H1 (cell line): ENCODE measurements around the gene NRXN2. TPM values are rescaled to one million over a fixed set of nuclear protein-coding genes. Genes with fewer than 3 reads are reported as not detected.

Experiments used
- CTCF ChIA-PET: fragments of 300-600 bp; sonication (Branson Sonifier 250); formaldehyde crosslinking; loops from one replicate; lab custom pipeline; 2021; ENCODE audit not compliant: partially characterized antibody; lab: Charles Lee
- POLR2A ChIA-PET: fragments of 300-600 bp; sonication (Branson Sonifier 250); formaldehyde crosslinking; loops from one replicate; lab custom pipeline; 2021; ENCODE audit warnings: inconsistent platforms; ENCODE audit not compliant: partially characterized antibody; lab: Charles Lee
- DNase-seq, 2 experiments: peaks; one replicate each; pipeline versions ENCODE4 v3.0.0 to v3.0.0-alpha.2; 2010 to 2022; ENCODE audit warnings: low spot score in 2 of 2, low read depth in 1 of 2, mixed read lengths in 1 of 2
- FAIRE-seq: peaks from 2 replicates; lab custom pipeline; 2011; peaks lifted over from hg19 to GRCh38; lab: Jason Lieb, UNC
- H2AFZ ChIP-seq: 2 replicates; pipeline ENCODE4 v1.8.1; 2012; ENCODE audit warnings: low read length, inconsistent platforms
- H2AK5ac ChIP-seq: 2 replicates; pipeline ENCODE4 v1.6.1; 2013; ENCODE audit warnings: low read depth, low read length
- H2BK120ac ChIP-seq: replicated peaks from 2 replicates; pipeline ENCODE3; 2013; ENCODE audit warnings: low read depth, low read length, inconsistent platforms
- H2BK12ac ChIP-seq: 2 replicates; pipeline ENCODE4 v1.6.1; 2013; ENCODE audit warnings: low read depth, low read length
- H2BK15ac ChIP-seq: 2 replicates; pipeline ENCODE4 v1.6.1; 2013; ENCODE audit warnings: low read length
- H2BK20ac ChIP-seq: 2 replicates; pipeline ENCODE4 v1.6.1; 2013; ENCODE audit warnings: low read length
- H2BK5ac ChIP-seq: 2 replicates; pipeline ENCODE4 v1.6.1; 2013; ENCODE audit warnings: low read depth, low read length
- H3K14ac ChIP-seq: 2 replicates; pipeline ENCODE4 v1.6.1; 2013; ENCODE audit warnings: inconsistent platforms; ENCODE audit not compliant: insufficient read length
- H3K18ac ChIP-seq: 2 replicates; pipeline ENCODE4 v1.6.1; 2013; ENCODE audit warnings: low read length; ENCODE audit errors: extremely low read depth
- H3K23ac ChIP-seq: 2 replicates; pipeline ENCODE4 v1.6.1; 2013; ENCODE audit warnings: inconsistent platforms; ENCODE audit not compliant: insufficient read length
- H3K23me2 ChIP-seq: 2 replicates; pipeline ENCODE4 v1.6.1; 2013; ENCODE audit warnings: low read depth, low read length
- H3K27ac ChIP-seq: 2 replicates; pipeline ENCODE4 v1.6.1; 2011; ENCODE audit warnings: low read depth, low read length, inconsistent platforms
- H3K27me3 ChIP-seq, 4 experiments: replicated peaks in 1 of 4; 1 replicate in 1 of 4; 2 replicates in 3 of 4; pipeline versions ENCODE4 v1.6.1 to v1.8.1; 2011 to 2013; ENCODE audit warnings: low read length in 3 of 4, mild to moderate bottlenecking in 3 of 4, inconsistent platforms in 2 of 4, mixed read lengths in 2 of 4, moderate library complexity in 1 of 4; ENCODE audit not compliant: control insufficient read depth in 3 of 4, insufficient read depth in 3 of 4; ENCODE audit errors: extremely low read depth in 1 of 4
- H3K36me3 ChIP-seq, 4 experiments: 2 replicates each; pipeline versions ENCODE4 v1.6.1 to v1.8.1; 2011 to 2013; ENCODE audit warnings: mild to moderate bottlenecking in 4 of 4, low read length in 3 of 4, moderate library complexity in 2 of 4, control low read depth in 1 of 4, inconsistent platforms in 1 of 4; ENCODE audit not compliant: insufficient read depth in 4 of 4, control insufficient read depth in 2 of 4
- H3K4ac ChIP-seq: replicated peaks from 2 replicates; pipeline ENCODE3; 2013; ENCODE audit warnings: low read length, low read depth, mixed read lengths, inconsistent platforms; ENCODE audit not compliant: insufficient read length
- H3K4me1 ChIP-seq, 4 experiments: replicated peaks in 1 of 4; 1 replicate in 1 of 4; 2 replicates in 3 of 4; pipeline versions ENCODE4 v1.6.1 to v1.8.1; 2011 to 2013; ENCODE audit warnings: low read length in 3 of 4, inconsistent platforms in 2 of 4, mixed read lengths in 1 of 4; ENCODE audit not compliant: insufficient read depth in 4 of 4, control insufficient read depth in 3 of 4
- H3K4me2 ChIP-seq, 2 experiments: 2 replicates each; pipeline versions ENCODE4 v1.6.1 to v1.8.1; 2011 to 2013; ENCODE audit warnings: low read depth in 2 of 2, low read length in 2 of 2, control low read depth in 1 of 2, inconsistent platforms in 1 of 2, mild to moderate bottlenecking in 1 of 2; ENCODE audit not compliant: insufficient read depth in 1 of 2
- H3K4me3 ChIP-seq, 4 experiments: fragments of 200-600, 300-600 bp in 1 of 4; sonication (generic), shearing (Covaris generic), sonication (Bioruptor Twin) in 1 of 4; 2 replicates each; pipeline versions ENCODE4 v1.5.1 to v1.8.1; 2011 to 2016; ENCODE audit warnings: low read length in 4 of 4, low read depth in 3 of 4, control low read depth in 2 of 4, inconsistent platforms in 2 of 4, mild to moderate bottlenecking in 2 of 4, mixed read lengths in 1 of 4, moderate library complexity in 1 of 4; ENCODE audit not compliant: insufficient read depth in 2 of 4; ENCODE audit errors: extremely low read depth in 1 of 4
- H3K56ac ChIP-seq: replicated peaks from 2 replicates; pipeline ENCODE3; 2013; ENCODE audit warnings: low read depth, mild to moderate bottlenecking, mixed read lengths, low read length, inconsistent platforms; ENCODE audit not compliant: insufficient read length
- H3K79me1 ChIP-seq: 2 replicates; pipeline ENCODE4 v1.6.1; 2013; ENCODE audit warnings: low read depth, low read length, control low read depth
- H3K79me2 ChIP-seq, 2 experiments: 2 replicates each; pipeline versions ENCODE4 v1.6.1 to v1.8.1; 2012 to 2013; ENCODE audit warnings: low read length in 2 of 2, mild to moderate bottlenecking in 2 of 2, inconsistent platforms in 1 of 2; ENCODE audit not compliant: insufficient read depth in 2 of 2, control insufficient read depth in 1 of 2
- H3K9ac ChIP-seq, 4 experiments: replicated peaks in 1 of 4; 1 replicate in 1 of 4; 2 replicates in 3 of 4; pipeline versions ENCODE4 v1.6.1 to v1.8.1; 2011 to 2013; ENCODE audit warnings: low read depth in 3 of 4, low read length in 3 of 4, control low read depth in 2 of 4, mild to moderate bottlenecking in 2 of 4, moderate library complexity in 2 of 4, inconsistent platforms in 1 of 4; ENCODE audit errors: extremely low read depth in 1 of 4
- H3K9me3 ChIP-seq, 2 experiments: 2 replicates each; pipeline versions ENCODE4 v1.6.1 to v1.8.1; 2012 to 2013; ENCODE audit warnings: mild to moderate bottlenecking in 2 of 2, moderate library complexity in 2 of 2, control low read depth in 1 of 2, inconsistent platforms in 1 of 2, low read depth in 1 of 2, low read length in 1 of 2, mixed read lengths in 1 of 2; ENCODE audit not compliant: insufficient read depth in 2 of 2
- H4K20me1 ChIP-seq, 2 experiments: replicated peaks in 1 of 2; 2 replicates each; pipeline versions ENCODE3 to v1.8.1; 2011 to 2013; ENCODE audit warnings: inconsistent platforms in 2 of 2, low read length in 2 of 2, mild to moderate bottlenecking in 1 of 2; ENCODE audit not compliant: insufficient read depth in 2 of 2, control insufficient read depth in 1 of 2
- H4K5ac ChIP-seq: 2 replicates; pipeline ENCODE4 v1.6.1; 2013; ENCODE audit warnings: low read length, low read depth, mixed read lengths, inconsistent platforms; ENCODE audit not compliant: insufficient read length
- H4K8ac ChIP-seq: 2 replicates; pipeline ENCODE4 v1.8.0; 2013; ENCODE audit warnings: mild to moderate bottlenecking, moderate library complexity, low read length, inconsistent platforms; ENCODE audit not compliant: insufficient read depth; ENCODE audit errors: extremely low read depth
- H4K91ac ChIP-seq: replicated peaks from 2 replicates; pipeline ENCODE3; 2013; ENCODE audit warnings: low read length, mixed read lengths, inconsistent platforms; ENCODE audit not compliant: insufficient read length
- ATF2 ChIP-seq: IDR thresholded peaks from 2 replicates; pipeline ENCODE4 v1.6.1; 2012; ENCODE audit warnings: low read length, inconsistent platforms
- CHD2 ChIP-seq: IDR thresholded peaks from 2 replicates; pipeline ENCODE4 v1.6.1; 2012; ENCODE audit warnings: low read length, improper control_type of control experiment
- CTBP2 ChIP-seq: IDR thresholded peaks from 2 replicates; pipeline ENCODE4 v1.7.0; 2011; ENCODE audit warnings: borderline replicate concordance, mild to moderate bottlenecking, moderate library complexity, mixed read lengths, low read length; ENCODE audit not compliant: insufficient read depth, insufficient read length
- EZH2 ChIP-seq: fragments of 200-600 bp; sonication (generic); IDR thresholded peaks from 2 replicates; pipeline ENCODE4 v1.7.1; 2012; ENCODE audit warnings: low read depth, mild to moderate bottlenecking, moderate library complexity, low read length, inconsistent platforms; ENCODE audit not compliant: severe bottlenecking
- HDAC2 ChIP-seq, 2 experiments: fragments of 300-600 bp in 1 of 2; sonication (generic) in 1 of 2; IDR thresholded peaks; 2 replicates each; pipeline ENCODE4 v1.6.1; 2011 to 2012; ENCODE audit warnings: low read depth in 2 of 2, low read length in 2 of 2, mild to moderate bottlenecking in 2 of 2, moderate library complexity in 2 of 2, borderline replicate concordance in 1 of 2, inconsistent platforms in 1 of 2
- HDAC6 ChIP-seq: IDR thresholded peaks from one replicate; pipeline ENCODE4 v1.7.1; 2012; ENCODE audit warnings: low read depth, mild to moderate bottlenecking, inconsistent platforms, low read length, moderate library complexity
- NANOG ChIP-seq: IDR thresholded peaks from 2 replicates; pipeline ENCODE4 v1.6.1; 2011; ENCODE audit warnings: low read length, low read depth, mild to moderate bottlenecking, inconsistent platforms; ENCODE audit not compliant: insufficient read depth, poor library complexity, severe bottlenecking
- POLR2AphosphoS5 ChIP-seq: IDR thresholded peaks from 2 replicates; pipeline ENCODE4 v1.6.1; 2011; ENCODE audit warnings: low read depth, low read length
- SRF ChIP-seq: IDR thresholded peaks from 2 replicates; pipeline ENCODE4 v1.6.1; 2011; ENCODE audit warnings: mild to moderate bottlenecking, low read depth, low read length, moderate library complexity
- WGBS, 2 experiments: shearing (Covaris generic) in 1 of 2; methylation state at CpG; one replicate each; pipeline versions ENCODE4 v1.1.6 to v1.1.7; 2013 to 2015; ENCODE audit warnings: low lambda C conversion rate in 2 of 2, mixed read lengths in 2 of 2, inconsistent platforms in 1 of 2, low coverage in 1 of 2, missing lambda C conversion rate in 1 of 2; ENCODE audit not compliant: insufficient replicate concordance in 2 of 2, insufficient coverage in 1 of 2, insufficient read length in 1 of 2; ENCODE audit errors: extremely low coverage in 1 of 2, missing lambda C conversion rate in 1 of 2; 5-methylcytosine and 5-hydroxymethylcytosine counted together
- polyA plus RNA-seq, 7 experiments: library from polyadenylated mRNA; depleted of rRNA in 3 of 7; stranded (reverse) in 5 of 7; unstranded in 2 of 7; fragments of >200 nt in 5 of 7; fragments of 200-250 nt in 2 of 7; gene quantifications; 1 replicate in 5 of 7; 2 replicates in 1 of 7; 4 replicates in 1 of 7; pipeline versions ENCODE4 v1.2.1 to v1.2.3, GENCODE V29; 2011 to 2013; ENCODE audit warnings: missing spikeins in 2 of 7, mixed read lengths in 2 of 7
- total RNA-seq: library from RNA; stranded (reverse); fragmentation: NEBNext Ultra II Directional; extraction: Animal tissue kit (Norgen Biotek cat#: 25700); gene quantifications from 2 replicates; pipeline ENCODE4 v1.2.1, GENCODE V29; 2021

NRXN2 gene
- total and polyA plus RNA-seq, 2 of the 8 experiments (the other 6 are each of a cell fraction or from before 2014, with no cell fraction given): 1.3 to 11.5 TPM

DNA sequence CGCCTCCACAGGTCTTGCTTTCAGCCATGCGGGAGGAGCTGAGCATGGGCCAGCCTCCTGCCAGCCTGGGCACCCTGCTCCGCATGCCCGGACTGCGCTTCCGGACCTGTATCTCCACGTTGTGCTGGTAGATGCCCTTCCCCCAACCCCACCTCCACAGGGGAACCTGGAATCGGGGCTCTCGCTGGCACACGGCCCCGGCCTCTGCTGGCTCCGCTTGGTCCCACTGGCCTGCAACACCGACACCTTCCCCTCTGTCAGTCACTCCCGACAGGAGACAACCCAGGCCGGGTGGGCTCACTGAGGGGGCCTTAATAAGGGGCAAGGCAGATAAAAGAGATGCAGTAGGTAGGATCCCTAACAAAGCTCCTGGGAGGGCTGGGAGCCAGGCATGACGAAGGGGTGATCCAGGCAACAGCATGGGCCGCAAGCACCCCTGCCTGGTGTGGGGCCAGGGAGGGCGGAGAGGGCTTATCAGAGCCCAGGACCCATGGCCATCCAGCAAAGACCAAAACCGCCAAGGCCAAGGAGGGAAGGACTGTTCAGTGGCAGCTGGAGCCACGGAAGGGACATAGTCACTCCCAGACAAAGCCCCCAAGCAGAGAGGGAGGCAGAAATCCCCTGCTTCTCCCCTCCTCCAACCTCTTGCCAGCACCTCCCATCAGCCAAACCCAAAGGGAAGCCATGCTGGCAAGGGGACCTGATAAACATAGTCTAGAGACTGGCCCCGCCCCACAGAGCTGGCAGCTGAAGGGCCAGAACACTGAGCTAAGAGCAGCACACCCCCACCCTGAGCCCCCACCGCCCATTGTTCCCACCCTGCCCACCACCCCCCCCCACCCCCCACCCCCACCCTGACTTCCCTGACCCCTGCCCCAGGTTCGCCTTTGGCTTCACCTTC is 124.0 kb downstream of the NRXN2 start:
- Histone ChIP-seq H3K79me1 (no peaks in the 10 kb centered on the region), H3K14ac (no peak overlapping the region), H4K20me1 (peaks cover 0 to 11% of the 10 kb centered on the region in 2 experiments), H3K36me3 (no peaks in the 10 kb centered on the region), H3K9me3 (peaks cover 0 to 4% of the 10 kb centered on the region in 2 experiments; a peak in 1 of 4 replicates), H2AK5ac (no peak overlapping the region), H3K23ac (no peak overlapping the region), H3K27me3 (peaks cover 0 to under 1% (median under 1%) of the 10 kb centered on the region in 4 experiments; a peak in 2 of 7 replicates), H4K91ac (no peak overlapping the region), H4K5ac (no peak overlapping the region), H2BK12ac (0 out of 2 replicates have a peak overlapping the region, but pooled peaks have one; percentile 27), H3K4me3 (no peak overlapping the region), H3K4me2 (no peak overlapping the region), H3K9ac (no peak overlapping the region), H2BK5ac (no peak overlapping the region), H4K8ac (no peak overlapping the region; the same call in none of the 2 replicates), H3K4ac (no peak overlapping the region), H3K4me1 (no peaks in the 10 kb centered on the region), H2BK15ac (no peak overlapping the region), H2AFZ (no peak overlapping the region), H3K27ac (no peak overlapping the region), H3K79me2 (no peaks in the 10 kb centered on the region), H3K23me2 (peaks cover 21% of the 10 kb centered on the region; the same call in 1 of the 2 replicates), H3K56ac (no peak overlapping the region), H2BK20ac (no peak overlapping the region), H3K18ac (no peak overlapping the region), H2BK120ac (no peak overlapping the region)
- ChIA-PET CTCF (no interaction called here), POLR2A (no interaction called here)
- FAIRE-seq (no peak), DNase-seq (no peak)
- WGBS, 2 experiments: 91% methylated on average over 18 of the region's 23 CpGs; no CpG with 5 or more reads in 1 of the 2 experiments
- TF ChIP-seq NANOG: no peak
- TF ChIP-seq CTBP2: no peak
- TF ChIP-seq HDAC2 (IDR thresholded peaks at IDR 0.05; ENCODE audit: borderline replicate concordance in 1 of 2, low read depth in 2 of 2, low read length in 2 of 2): no peak
- TF ChIP-seq SRF: no peak
- TF ChIP-seq ATF2: no peak
- TF ChIP-seq EZH2: no peak
- no peak for TF ChIP-seq CHD2
- no peak for TF ChIP-seq HDAC6
- no peak for TF ChIP-seq POLR2AphosphoS5
